GM19468 (cell line): Measurements from ENCODE around the gene CNGA1.

Experiments
- ATAC-seq: cut with Tn5 transposase; IDR thresholded peaks from one replicate; pipeline ENCODE4 v1.9.1; 2021; ENCODE audit warnings: mild to moderate bottlenecking, moderate library complexity, moderate number of reproducible peaks; ENCODE audit not compliant: unreplicated experiment; ENCODE audit errors: extremely low read depth

CNGA1 gene

DNA sequence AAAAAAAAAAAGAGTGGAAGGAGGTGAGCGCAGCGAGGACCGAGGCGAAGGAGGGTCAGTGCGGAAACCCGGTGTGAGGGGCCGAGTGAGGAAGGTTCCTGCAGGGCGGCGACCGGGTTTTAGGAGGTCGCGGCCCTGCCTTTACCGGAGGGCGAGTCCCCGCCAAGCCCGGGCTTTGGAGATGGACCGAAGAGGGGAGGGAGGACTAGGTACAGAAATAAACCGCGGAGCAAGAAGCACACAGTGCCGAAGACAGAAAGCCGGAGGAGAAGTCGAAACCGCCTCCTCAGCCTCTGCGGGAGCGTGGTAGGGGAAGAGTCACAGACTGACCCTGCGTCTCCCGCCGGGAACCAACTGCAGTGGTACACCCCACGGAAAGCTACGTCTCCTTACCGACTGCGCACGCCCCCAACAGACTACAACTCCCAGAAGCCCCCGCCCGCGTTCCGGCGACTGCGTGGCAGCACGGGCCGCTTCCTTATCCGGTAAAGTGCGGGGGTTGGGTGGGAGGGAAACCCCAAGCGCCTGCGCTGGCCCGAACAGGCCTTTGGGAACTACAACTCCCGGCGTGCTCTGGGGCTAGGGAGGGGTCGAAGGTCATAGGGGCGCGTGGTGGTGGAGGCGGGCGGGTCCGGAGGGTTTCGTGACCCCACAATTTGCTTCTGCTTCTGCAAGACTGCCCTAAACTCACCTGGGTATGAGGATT lies 102.1 kb downstream of the CNGA1 start, which contains the start of gene NFXL1:
NFXL1 (minus strand) TSS at position 364 of the 706 bp plus-strand sequence. CDS start 380 bp downstream, outside the sequence.
- ATAC-seq, result peak; percentile 90

DNA sequence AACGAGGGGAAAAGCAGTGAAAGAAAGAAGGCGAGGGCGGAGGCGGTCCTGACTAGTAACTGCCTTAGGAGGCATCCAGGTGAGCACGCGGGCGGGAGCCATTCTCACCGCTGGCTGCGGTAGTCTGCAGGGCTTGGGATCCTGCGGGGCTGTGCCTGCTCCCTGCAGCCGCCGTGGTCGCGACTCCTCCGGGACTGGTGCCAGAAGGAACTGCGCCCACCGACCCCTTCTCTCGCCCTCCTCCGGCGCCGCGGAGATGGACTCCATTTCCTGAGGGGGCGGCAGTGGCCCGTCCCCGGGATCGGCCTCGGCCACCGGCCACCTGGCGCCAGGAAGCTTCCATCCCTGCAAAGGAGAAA lies 102.6 kb downstream of the CNGA1 start:
- ATAC-seq, result peak; percentile 4

DNA sequence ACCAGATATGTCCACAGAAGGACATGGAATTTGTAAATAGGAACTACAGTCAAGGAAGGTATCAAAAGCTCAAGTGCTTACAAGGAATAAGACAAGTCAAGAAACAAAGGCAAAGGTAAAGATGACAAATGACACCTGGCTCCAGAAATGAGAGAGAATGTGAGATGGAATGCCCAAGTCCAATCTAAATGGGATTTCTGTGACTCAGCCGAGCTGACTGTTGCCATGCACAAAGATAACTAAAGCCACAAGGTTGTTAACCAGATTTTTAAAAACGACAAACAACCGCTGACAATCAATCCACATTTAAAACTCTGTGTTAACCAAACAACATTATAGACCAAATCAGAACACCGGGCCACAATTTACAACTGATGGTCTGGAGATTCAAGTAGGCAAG lies 103.2 kb downstream of the CNGA1 start:
- no peak for ATAC-seq

DNA sequence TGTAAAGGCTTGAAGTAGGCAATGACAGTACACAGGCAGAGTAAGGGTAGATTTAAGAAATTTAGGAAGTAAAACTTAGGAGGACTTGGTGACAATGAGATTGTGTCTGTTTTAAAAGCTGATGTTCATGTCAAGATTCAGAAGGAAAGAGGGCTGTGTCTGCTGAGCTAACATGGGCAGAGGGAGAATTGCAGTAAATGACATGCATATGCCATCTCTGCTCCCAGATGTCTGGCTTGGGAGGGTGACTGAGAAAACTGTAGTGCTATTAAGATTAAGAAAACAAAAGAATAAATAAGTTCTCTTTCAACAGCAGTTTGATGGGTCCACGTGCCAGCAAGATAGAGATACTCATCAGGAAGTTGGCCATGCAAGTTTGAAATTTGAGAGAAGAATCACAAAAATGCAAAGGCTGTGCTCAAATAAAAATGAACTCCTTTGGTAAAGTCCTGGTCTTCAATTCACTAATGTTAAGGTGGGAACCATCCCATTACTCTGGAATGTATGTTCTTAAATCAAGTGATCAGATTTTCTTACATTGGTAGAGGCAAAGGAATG lies 109.3 kb downstream of the CNGA1 start:
- ATAC-seq, result no peak

DNA sequence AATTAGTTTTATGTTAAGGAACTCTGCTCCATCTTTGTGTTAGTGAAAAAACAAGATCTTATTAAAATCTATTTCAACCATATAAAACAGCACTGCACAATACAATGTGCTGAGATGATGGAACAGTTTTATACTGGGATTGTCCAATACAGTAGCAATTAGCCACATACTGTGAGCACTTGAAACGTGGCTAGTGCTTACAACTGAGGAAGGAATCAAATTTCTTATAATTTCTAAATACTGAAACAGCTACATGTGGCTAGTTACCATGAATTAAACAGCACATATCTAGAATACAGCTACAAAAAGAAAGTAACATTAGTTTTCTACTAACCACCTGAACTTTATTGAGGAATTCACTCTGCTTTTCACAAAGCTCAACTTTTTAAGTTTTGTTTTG lies 116.8 kb downstream of the CNGA1 start:
- ATAC-seq, result no peak

DNA sequence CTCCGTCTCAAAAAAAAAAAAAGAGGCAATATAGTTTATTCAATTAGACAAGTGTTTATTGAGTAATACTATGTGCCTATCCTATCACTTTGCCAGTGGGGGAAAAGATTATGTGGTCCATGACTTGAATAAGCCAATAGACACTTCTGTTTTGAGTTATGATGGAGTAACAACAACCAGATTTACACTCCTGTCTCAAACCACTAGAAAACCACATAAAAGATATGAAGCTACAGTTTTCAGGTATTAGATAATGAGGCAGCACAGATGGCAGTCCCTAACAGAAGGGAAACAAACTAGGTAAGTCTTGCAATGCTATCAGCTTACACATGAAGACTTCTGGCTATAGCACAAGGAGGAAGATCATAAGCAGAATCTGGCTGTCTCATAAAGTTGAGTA lies 124.6 kb downstream of the CNGA1 start:
- no peak for ATAC-seq
